GM19395 (cell line): ENCODE measurements around the gene TAAR1.

ENCODE experiments used
- ATAC-seq: cut with Tn5 transposase; IDR thresholded peaks from one replicate; pipeline ENCODE4 v1.9.1; 2021; ENCODE audit warnings: mild to moderate bottlenecking, moderate library complexity; ENCODE audit not compliant: unreplicated experiment

TAAR1 gene

DNA sequence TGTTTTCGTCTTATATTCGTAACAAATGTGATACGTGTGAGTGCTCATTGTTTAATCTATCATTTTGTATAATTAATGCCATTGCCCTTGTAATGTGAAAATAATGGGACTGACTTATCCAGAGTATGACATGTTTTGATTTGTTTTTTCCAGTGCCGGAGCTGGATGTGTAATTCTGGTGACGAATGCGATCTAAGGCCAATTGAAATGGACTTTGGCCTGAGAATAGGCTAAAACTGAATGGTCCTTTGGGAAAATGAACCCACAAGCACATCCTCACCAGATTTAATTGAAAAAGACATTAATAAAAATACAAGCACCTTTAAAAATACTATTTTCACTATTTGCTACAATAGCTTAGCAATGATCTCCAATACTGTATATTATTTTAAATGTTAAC lies 62.8 kb downstream of the TAAR1 start:
- ATAC-seq: no peak
